Right lobe of liver (tissue), 4 donors: ENCODE results near the gene FAAP20.

ENCODE experiments used
- CTCF ChIP-seq, 4 donors: fragments of 200-600 bp in 3 of 4; fragments of 450-650 bp in 1 of 4; IDR thresholded peaks; one replicate each; pipeline versions ENCODE4 v1.5.1 to v1.8.0; 2016 to 2022; ENCODE audit warnings: antibody characterized with exemption in 4 of 4, mild to moderate bottlenecking in 2 of 4
- POLR2A ChIP-seq: fragments of 450-650 bp; IDR thresholded peaks from one replicate; pipeline ENCODE4 v1.6.1; 2017; ENCODE audit warnings: antibody characterized with exemption, mild to moderate bottlenecking
- donor health status: DM: no; HTN: no; CAD: no.
- donor health status: DM: no; HTN: no; CAD: no.
- donor health status: DM: no; HTN: yes; CAD: no.

GRCh38 chr1:2210084-2210653 lies 15.6 kb upstream of the FAAP20 start:
- TF ChIP-seq CTCF (IDR thresholded peaks at IDR 0.05): no peak
- no peak for TF ChIP-seq POLR2A
